Fibroblast of the aortic adventitia (primary cell): ENCODE data around the gene PNPLA3. TPM values are rescaled to one million over a fixed set of nuclear protein-coding genes. Genes with fewer than 3 reads are reported as not detected.

Experiments used
- DNase-seq: peaks from one replicate; pipeline ENCODE4 v3.0.0-alpha.2; 2010; ENCODE audit warnings: low read depth
- H3K4me3 ChIP-seq: 2 replicates; pipeline ENCODE4 v1.5.1; 2011; ENCODE audit warnings: low read depth, mild to moderate bottlenecking, control low read depth, low read length, moderate library complexity
- total RNA-seq: library from RNA; depleted of rRNA; stranded (reverse); fragments of >200 nt; gene quantifications from 2 replicates; pipeline ENCODE4 v1.2.3, GENCODE V29; 2012; ENCODE audit warnings: low replicate concordance
- TF ChIP-seq, protein P1 (sequence below): IDR thresholded peaks from 2 replicates; pipeline ENCODE4 v1.5.1; 2011; ENCODE audit warnings: mild to moderate bottlenecking, low read length, control low read depth, inconsistent platforms; ENCODE audit not compliant: insufficient read depth

Gene PNPLA3
- total RNA-seq, 1 donor = 2.9 TPM

- DNase-seq = no peak
- H3K4me3 ChIP-seq = no peak overlapping the region
- TF ChIP-seq, protein P1, sequence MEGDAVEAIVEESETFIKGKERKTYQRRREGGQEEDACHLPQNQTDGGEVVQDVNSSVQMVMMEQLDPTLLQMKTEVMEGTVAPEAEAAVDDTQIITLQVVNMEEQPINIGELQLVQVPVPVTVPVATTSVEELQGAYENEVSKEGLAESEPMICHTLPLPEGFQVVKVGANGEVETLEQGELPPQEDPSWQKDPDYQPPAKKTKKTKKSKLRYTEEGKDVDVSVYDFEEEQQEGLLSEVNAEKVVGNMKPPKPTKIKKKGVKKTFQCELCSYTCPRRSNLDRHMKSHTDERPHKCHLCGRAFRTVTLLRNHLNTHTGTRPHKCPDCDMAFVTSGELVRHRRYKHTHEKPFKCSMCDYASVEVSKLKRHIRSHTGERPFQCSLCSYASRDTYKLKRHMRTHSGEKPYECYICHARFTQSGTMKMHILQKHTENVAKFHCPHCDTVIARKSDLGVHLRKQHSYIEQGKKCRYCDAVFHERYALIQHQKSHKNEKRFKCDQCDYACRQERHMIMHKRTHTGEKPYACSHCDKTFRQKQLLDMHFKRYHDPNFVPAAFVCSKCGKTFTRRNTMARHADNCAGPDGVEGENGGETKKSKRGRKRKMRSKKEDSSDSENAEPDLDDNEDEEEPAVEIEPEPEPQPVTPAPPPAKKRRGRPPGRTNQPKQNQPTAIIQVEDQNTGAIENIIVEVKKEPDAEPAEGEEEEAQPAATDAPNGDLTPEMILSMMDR = no peak
Observed at GRCh38 chr22:43889201-43889859, 34.3 kb upstream of the PNPLA3 start.

- H3K4me3 ChIP-seq = no peak overlapping the region
- DNase-seq = peak; percentile 44
- TF ChIP-seq, protein P1 = peak; percentile 47
Observed at GRCh38 chr22:43889860-43890253, 33.7 kb upstream of the PNPLA3 start.

GRCh38 chr22:43890901-43891331, 32.7 kb upstream of the PNPLA3 start:
- TF ChIP-seq, protein P1 = no peak
- DNase-seq = no peak
- H3K4me3 ChIP-seq = no peak overlapping the region

GRCh38 chr22:43891360-43892182, 32.0 kb upstream of the PNPLA3 start, which contains the start of gene PNPLA5:
TSS of gene PNPLA5 (minus strand) at chr22:43892013. CDS start at chr22:43891880, 133 bp downstream.
- DNase-seq = no peak
- peak within 1 kb of the TSS; percentile 44 for H3K4me3 ChIP-seq
- TF ChIP-seq, protein P1 = no peak

DNA sequence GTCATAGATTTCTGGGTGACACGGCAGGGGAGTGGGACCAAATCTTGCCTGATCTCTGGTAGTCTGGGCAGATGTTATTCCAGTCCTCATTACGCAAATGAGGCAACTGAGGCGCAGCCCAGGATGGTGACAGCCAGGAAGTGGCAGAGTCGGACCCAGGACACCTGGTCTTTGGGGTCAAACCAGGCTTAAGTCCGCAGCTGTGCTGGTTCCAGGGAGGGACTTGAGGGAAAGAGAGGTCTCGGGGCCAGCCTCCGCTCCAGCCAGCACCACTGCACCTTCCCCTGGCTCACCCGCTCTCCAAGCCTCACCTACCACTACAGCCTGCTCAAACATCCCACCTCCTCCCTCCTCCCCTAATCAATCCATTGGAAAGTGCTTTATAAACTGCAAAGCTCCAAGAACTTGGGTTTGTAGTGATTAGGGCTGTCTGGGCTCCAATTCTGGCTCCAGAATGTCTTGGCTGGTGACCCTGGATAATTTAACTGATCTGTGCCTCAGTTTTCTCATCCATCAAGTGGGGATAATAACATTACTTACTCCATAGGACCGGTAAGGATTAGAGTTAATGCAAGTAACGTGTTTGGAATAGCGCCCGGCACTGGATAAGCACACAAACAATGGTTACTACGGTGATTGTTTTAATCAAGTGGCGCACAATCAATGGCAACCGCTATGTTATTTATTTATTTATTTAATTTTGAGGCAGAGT, 31.3 kb upstream of the PNPLA3 start:
- TF ChIP-seq, protein P1 = no peak
- DNase-seq = no peak
- no peak overlapping the region for H3K4me3 ChIP-seq

- DNase-seq = no peak
- no peak overlapping the region for H3K4me3 ChIP-seq
- TF ChIP-seq, protein P1 = no peak
Observed at GRCh38 chr22:43893266-43893665, 30.3 kb upstream of the PNPLA3 start.
